IMR-90 (cell line): ENCODE data around the gene CDH23.

Source experiments
- BHLHE40 ChIP-seq: fragments of 150-350 bp; IDR thresholded peaks from 2 replicates; pipeline ENCODE4 v1.6.1; 2016; ENCODE audit warnings: mild to moderate bottlenecking, low read depth, low read length
- CTCF ChIP-seq: conservative IDR thresholded peaks from 2 replicates; pipeline ENCODE4 v1.5.1; 2012; ENCODE audit warnings: mild to moderate bottlenecking, low read depth, low read length, improper control_type of control experiment
- MAZ ChIP-seq: IDR thresholded peaks from 2 replicates; pipeline ENCODE4 v1.6.1; 2012; ENCODE audit warnings: low read depth, mild to moderate bottlenecking, low read length, improper control_type of control experiment, moderate library complexity, borderline replicate concordance
- POLR2A ChIP-seq: IDR thresholded peaks from 2 replicates; pipeline ENCODE4 v1.6.1; 2012; ENCODE audit warnings: mild to moderate bottlenecking, low read depth, low read length
- RAD21 ChIP-seq: IDR thresholded peaks from 2 replicates; pipeline ENCODE4 v1.6.1; 2012; ENCODE audit warnings: low read length, improper control_type of control experiment
- RCOR1 ChIP-seq: IDR thresholded peaks from 2 replicates; pipeline ENCODE4 v1.6.1; 2012; ENCODE audit warnings: mild to moderate bottlenecking, low read length, improper control_type of control experiment; ENCODE audit not compliant: insufficient replicate concordance
- SMC3 ChIP-seq: fragments of 150-350 bp; IDR thresholded peaks from 2 replicates; pipeline ENCODE4 v1.6.1; 2016; ENCODE audit warnings: low read depth, mild to moderate bottlenecking, antibody characterized with exemption, low read length, moderate library complexity
- TF ChIP-seq, protein P1 (sequence below): fragments of 150-350 bp; IDR thresholded peaks from 2 replicates; pipeline ENCODE4 v1.6.1; 2017; ENCODE audit warnings: mild to moderate bottlenecking, antibody characterized with exemption, low read length, low read depth

GRCh38 chr10:71554671-71555070 lies 158.0 kb downstream of the CDH23 start:
- no peak for TF ChIP-seq CTCF
- no peak for TF ChIP-seq RCOR1
- no peak for TF ChIP-seq MAZ
- TF ChIP-seq POLR2A = no peak
- no peak for TF ChIP-seq RAD21
- no peak for TF ChIP-seq SMC3
- TF ChIP-seq, protein P1, sequence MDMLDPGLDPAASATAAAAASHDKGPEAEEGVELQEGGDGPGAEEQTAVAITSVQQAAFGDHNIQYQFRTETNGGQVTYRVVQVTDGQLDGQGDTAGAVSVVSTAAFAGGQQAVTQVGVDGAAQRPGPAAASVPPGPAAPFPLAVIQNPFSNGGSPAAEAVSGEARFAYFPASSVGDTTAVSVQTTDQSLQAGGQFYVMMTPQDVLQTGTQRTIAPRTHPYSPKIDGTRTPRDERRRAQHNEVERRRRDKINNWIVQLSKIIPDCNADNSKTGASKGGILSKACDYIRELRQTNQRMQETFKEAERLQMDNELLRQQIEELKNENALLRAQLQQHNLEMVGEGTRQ = no peak
- TF ChIP-seq BHLHE40 = no peak
